Anterior cingulate cortex (tissue), 58 donors: Measurements from ENCODE around the gene RECK.

Experiments used
- DNase-seq, 58 donors: peaks; one replicate each; lab custom pipeline; 2025; lab: John Stamatoyannopoulos, UW

Gene RECK

DNA sequence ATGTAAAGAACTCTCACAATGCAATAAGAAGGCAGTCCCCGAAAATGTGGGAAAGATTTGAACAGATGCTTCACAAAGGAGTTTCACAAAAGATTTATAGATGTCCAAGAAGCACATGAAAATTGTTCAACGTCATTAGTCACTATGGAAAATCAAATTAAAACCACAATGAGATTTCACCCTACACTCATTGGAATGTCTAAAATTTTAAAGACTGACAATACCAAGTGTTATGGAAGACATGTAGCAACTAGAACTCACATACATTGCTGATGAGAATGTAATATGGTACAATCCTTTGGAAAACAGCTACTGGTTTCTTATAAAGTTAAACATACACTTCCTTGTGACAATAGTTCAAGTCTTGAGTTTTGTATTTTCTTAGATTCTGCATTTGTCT lies 11.0 kb upstream of the RECK start:
- DNase-seq = no peak

DNA sequence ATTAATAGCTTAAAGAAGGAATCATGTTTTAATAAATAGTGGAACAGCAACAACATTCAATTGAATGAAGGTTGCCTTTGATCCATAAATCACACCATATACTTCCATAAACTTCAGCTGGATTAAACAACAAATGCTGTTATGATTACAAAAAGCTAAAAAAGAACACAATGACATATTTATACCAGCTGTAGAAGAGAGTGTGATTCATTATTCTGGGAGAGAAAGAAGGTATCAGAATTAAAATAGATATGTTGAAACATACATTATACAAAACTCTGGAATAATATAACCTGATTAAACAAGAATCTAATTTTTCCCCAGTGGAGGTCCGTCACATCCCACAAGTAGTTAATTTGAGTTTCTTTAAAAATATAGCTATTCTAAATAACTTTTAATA lies 7.5 kb upstream of the RECK start:
- DNase-seq = no peak

DNA sequence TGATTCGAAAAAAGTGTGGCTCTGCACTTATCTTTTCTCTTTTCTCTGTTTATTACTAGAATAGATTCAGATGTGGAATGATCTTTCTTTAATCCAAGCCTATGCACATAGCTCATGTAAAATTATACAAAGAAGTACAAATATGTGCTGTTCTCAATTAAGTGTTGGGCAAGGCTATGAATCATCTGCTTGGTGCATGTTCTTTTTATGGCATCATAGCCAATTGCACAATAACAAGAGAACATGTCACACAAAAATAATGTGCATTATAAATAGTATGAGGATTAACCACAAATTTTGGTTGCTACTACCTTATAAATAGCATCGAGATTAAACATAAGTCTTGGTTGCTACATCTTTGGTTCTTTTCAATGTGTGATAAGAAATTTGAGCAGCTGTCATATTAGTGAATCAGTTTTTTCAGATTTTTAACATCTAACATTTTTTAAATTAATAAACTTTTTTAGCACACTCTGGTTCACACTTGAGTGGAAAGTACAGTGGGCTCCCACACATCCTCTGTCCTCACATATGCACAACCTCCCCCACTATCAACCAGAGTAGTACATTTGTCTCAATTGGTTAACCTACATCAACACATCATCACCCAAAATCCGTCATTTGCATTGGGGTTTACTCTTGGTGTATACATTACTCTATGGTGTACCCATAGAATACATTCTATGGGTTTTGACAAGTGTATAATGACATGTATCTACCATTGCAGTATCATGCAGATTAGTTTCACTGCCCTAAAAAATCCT lies 6.8 kb upstream of the RECK start:
- DNase-seq = peak in 2 of 58 donors; percentile 1 to 2

DNA sequence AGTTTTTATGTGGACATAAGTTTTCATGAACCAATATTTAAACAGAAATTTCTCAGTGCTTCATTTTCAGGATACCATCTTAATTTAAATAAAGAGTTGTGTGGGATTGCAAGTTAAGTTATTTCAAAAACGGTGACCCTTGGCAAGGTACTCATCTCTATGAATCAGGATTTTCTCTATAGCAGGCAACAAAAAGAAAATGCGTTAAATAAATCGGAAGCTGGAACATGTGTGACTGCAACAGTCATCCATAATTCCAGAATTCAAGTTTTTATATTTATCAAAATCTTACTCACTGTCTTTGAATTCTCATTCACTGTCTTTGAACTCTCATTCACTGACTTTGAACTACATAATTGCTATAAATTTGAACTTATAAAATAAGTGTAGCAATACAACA lies 5.8 kb upstream of the RECK start:
- no peak for DNase-seq

DNA sequence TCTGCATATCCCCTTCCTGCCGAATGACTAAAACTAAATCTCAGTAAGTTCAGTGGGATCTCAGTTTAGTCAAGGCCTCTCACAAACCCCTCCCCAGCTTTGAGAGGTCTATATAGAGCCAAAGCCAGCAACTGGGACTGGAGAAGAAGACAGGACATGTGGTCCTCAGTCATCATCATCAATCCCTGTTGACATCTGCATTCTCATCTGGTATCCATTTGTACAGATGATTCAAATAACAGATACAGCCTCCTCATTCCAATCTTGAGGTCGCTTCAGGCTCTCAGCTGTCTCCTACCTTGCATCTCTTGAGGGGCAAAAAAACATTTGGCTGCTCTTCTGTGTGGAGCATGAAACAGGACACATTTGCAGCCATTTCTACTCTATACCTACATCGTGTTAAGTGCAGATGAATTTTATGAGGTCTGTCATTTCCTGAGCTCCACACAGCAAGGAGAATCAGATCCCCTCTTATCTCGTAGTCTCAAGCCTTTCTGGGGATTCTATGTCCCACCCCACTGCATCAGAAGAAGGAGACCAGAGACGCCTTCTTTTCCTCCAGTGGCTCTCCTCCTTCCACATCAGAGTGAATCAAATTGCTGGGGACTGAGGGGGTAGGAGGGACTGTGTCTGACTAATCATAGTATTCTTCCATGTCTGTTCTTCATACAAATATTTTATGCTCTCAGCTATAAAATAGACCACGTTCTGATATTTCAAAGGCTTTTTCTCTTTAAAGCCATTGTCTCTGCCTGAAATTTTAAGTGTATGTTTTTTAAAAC lies 4.7 kb upstream of the RECK start:
- no peak for DNase-seq

DNA sequence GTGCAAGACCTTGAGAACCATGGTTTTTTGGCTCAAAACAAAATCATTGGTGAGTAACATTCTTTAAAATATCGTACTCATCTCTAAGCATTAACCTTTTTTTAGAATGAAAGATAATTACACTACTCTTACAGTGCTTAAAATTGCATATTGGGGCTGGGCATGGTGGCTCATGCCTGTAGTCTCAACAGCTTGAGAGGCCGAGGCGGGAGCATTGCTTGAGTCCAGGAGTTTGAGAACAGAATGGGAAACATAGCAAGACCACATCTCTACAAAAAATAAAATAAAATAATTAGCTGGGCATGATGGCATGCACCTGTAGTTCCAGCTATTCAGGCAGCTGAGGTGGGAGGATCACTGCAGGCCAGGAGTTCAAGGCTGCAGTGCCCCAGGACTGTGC lies 2.9 kb upstream of the RECK start:
- DNase-seq = no peak

DNA sequence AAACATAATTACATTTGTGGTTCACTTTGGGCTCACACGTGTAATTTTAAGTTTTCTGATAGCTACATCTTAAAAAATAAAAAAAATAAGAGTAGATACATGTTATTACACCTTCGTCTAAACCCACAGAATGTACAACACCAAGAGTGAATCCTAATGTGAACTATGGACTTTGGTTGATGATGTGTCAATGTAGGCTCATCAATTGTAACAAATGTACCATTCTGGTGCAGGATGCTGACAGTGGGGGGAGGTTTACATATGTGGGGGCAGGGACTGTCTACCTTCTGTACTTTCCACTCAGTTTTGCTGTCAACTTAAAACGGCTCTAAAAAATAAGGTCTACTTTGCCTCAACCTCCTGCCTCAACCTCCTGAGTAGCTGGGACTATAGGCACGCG lies 2.5 kb upstream of the RECK start:
- no peak for DNase-seq

DNA sequence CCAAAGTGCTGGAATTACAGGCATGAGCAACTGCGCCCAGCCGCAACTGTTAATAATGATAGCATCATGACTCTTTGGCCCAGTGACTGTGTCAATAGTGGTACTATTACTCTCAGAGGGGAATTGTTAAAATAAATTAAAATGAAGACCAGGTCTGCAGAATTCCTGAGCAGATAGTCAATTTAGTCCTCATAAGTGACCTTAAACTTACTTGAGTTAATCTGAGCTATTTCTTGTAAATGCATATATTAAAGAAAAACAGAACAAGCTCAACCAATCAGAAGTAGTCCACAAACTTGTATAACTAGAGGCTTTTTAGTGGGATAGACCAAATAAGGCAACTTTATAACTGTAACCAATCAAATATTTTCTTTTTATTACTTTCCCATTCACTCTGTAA lies 1.7 kb upstream of the RECK start:
- no peak for DNase-seq

DNA sequence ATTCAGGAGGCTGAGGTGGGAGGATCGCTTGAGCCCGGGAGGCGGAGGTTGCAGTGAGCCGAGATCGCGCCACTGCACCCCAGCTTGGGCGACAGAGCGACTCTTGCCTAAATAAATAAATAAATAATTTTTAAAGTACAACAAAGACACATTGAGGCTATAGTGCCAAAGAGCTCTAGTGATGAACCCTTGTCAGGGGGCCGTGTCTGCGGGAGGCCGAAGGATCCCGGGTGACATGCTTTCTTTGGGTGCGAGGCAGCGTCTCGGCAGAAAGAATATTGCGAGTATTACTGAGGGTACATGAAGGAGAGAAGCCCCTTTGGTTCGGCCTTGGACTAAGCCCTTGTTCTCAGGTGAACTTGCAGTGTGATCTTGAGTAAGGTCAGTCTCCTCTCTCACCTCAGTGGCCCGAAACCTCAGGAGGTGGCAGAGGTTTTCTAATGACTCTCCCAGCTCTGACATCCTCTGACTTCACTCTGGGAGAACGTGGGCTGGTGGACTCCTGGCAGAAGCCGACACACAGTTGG lies 397 bp upstream of the RECK start:
- DNase-seq = peak in 1 of 58 donors; percentile 29

DNA sequence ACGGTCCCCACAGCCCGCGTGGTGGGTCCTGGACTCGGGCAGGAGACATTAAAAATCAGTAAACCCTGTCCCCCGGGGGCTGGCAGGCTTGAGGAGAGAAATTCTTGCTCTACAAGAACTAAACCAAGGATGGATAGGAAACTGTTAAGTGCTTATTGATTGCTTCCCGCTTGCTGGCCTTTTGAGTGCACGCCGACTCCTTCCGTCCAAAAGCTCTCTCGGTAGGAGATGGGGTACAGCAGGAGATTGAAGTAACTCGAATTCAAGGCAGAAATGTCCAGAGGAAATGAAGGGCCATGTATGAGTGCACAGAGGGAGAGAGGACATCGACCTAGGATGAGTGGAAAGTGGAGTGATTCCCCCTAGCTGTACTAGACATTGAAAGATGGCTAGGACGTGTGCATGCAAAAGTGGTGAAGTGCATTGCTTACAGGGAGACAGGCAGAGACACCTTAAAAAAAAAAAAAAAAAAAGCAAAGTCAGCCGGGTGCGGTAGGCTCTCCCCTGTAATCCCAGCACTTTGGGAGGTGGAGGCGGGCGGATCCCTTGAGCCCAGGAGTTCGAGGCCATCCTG lies 923 bp downstream of the RECK start:
- DNase-seq = peak in 30 of 58 donors; percentile 9 to 77 (median 35)

DNA sequence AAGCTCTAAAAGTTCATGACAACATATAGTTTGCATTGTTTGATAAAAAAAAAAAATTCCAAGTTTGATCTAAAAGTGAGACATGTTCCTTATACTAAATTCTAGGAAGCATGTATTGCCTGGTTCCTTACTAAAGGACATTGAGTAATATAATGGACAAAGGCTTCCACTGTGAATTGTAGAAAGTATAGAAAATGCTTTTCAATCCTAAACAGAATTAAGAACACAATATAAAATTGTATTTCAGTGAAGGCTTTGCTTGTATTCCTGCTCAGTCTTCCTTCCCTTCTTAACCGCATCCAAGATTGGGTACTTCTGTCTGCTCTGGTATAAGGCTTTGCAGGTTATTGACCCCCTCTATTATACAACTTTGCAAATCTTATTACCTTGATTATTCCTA lies 2.4 kb downstream of the RECK start:
- no peak for DNase-seq

DNA sequence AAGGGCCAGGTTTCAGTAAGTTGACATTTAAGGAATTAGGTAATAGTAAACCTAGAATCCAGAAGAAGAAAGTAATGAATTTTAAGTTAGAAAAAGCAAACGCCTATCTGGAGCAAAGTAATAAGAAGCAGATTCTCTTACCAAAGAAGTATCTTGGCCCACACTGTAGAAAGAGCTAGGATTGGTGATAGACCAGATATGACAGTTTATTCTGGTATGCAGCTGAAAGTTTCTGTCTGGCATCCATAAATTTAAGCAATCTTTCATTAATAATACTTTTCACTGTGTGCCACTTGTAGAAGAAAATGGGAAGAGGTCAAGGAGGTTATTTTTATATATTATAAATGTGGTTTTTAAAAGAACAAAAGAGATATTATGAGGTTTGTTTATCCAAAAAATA lies 3.0 kb downstream of the RECK start:
- no peak for DNase-seq

DNA sequence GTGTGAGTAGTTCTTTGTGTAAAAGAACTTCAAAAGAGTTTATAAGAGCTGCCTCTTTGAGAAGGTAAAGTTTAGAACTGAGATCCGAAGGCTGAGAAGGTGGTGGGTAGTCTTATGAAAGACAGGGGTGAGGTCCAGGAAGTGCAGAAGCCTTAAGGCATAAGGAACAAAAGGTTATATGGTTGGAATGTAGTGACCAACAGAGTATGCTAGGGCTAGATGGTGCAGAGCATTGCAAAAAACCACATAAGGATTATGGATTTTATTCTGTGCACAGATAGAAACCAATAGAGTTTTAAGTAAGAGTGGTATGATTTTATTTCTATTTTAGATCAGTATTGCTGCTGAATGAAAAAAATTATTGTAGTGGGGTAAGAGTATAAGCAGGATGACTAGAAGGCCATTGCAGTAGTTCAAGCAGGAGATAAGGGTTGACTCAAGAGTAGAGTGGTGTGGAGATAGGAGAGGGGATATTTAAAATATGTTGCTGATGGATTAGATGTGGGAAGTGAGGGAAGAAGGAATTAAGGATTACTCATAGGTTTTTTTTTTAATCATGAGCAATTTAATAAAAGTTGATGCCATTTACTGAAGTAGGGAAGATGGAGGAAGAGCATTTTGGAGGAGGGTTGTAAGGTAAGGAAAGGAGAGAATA lies 3.7 kb downstream of the RECK start:
- DNase-seq = no peak

DNA sequence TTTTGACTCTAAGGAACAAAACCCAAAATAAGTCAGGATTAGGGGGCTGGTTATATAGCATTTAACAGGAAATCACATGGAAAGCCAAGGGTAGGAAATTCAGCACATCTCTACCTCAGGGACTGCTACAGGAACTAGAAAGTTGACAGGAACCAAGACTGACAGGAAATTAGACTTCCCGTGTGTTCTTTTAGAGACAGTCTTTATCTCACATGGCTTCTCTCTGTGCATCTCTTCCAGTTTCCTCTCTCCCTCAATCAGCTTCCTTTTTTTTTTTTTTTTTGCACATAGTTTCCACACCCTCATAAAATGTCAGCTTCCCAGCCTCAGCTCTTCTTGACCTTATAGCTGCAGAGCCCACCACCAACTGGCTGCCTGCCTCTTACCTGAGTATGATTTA lies 4.8 kb downstream of the RECK start:
- DNase-seq = peak in 1 of 58 donors; percentile 7

DNA sequence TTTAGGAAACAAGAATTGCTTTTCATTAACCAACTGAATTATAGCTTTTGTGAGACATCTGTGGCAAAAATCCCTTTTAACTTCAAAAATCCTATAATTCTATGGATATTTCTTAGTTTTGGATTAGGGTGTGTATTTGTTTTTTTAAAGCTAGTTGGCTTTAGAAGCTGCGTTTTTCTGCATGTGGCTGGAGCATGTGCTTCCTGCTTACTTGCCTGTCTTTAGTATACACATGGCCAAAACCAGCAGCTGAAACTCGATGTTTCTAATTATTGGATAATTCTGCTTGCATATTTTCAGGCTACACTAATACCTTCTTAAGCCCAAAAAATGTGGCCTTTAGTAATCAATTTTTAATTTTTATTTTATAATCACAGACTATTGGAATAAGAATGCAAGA lies 8.9 kb downstream of the RECK start:
- no peak for DNase-seq

DNA sequence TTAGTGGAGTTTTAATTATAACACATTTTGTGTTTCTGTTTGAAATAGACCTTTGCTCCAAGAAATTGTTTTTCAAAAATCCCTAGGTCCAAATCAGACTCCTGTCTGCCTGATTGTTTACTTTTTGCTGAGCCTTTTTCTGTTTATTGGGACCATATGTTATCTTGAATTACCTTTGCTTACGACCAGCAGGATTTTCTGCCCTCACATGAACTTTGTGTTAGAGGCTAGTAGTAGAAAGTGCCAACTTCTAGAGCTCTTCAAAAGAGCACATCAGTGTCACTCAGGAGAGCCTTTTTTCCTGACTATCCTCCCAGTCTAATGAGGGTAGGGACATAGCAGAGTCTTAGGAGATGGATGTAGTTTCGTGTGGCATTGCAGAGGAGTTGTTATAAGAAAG lies 10.2 kb downstream of the RECK start:
- DNase-seq = no peak

DNA sequence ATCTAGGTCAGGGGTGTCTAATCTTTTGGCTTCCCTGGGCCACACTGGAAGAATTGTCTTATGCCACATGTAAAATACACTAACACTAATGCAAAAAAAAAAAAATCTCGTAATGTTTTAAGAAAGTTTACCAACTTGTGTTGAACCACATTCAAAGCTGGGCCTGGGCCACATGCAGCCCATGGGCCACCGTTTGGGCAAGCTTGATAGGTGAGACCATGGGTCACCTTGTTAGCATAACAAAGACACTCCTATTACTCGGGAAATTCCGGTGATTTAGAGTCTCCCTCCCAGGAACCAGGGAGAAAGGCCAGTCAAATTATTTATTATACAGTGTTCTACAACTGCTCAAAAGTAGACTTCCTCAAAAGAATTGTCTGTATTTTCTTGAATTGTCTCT lies 12.7 kb downstream of the RECK start:
- DNase-seq = no peak

DNA sequence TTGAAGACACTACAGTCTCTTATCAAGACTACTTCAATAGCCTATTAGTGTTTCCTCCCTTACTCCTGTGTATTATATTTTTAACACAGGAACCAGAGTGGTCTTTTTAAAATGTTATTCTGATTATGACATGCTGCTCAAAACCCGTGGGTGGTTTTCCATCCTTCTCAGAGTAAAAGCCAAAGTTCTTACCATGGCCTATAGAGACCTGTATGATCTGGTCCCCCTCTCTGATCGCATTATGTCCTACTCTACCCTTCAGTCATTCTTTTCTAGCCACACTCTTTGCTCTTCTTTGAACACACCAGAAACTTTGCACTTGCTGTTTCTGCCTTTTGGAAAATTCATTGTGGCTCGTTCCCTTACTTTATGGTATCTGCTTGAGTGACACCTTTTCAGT lies 13.8 kb downstream of the RECK start:
- no peak for DNase-seq

DNA sequence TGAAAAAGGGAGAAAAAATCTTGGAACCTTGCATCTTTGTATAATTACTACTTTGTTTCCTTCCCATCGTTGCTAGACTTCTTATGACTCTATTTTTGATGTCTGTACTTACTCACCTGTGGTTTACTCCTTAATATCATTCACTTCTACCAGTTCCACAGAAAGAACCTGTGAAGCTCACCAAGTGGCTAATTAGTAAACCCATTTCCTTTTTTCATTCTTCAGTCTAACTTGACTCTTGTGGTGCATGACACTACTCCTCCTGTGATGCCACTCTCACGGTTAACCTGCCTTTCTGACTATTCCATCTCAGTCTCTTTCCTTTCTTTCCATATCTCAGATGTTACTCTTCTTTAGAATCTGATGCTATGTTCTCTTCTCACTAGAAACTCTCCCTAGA lies 14.6 kb downstream of the RECK start:
- DNase-seq = no peak

DNA sequence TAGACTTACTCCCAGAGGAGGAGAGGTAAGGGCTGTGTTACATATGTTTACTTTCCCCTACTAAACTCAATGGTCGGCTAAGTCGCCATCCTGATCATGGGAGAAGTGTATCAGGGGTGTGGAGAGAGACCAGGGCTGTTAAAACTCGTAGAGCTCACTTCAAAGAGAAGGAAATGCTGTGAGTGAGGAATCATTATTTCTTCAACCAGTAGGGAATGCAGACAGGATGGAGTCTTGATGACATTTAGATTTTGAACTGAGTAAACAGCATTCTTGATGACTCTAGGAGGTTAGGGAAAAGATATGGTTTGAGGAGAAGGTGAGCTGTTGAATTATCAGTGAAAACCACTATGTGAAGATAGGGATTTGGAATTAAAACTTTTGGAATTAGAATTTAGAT lies 17.3 kb downstream of the RECK start:
- DNase-seq = no peak

DNA sequence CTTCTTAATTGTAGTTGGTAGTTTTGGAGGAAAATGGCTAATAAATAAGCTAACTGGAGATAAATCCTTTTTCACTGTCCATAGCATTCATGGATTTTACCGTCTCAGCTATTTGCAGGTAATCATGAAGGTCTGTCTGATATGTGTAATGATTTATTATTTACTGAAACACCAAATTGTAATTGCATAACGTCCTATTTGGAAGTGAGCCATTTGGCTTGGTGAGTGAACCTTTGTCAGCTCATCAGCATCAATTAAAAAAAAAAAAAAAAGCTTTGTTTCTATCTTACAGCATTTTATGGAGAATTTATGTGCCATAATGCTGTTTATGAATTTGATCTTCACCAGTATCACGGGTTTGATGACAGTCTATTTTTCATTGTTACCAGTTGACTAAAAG lies 20.2 kb downstream of the RECK start:
- no peak for DNase-seq
